ENCODE data around the gene GSS.

GRCh38 chr20:34883809-34884208 lies 71.8 kb downstream of the GSS start:
- TF ChIP-seq CTCF (IDR thresholded peaks at IDR 0.05) (no peak), EP300 (IDR thresholded peaks at IDR 0.05) (no peak), POLR2A (IDR thresholded peaks at IDR 0.05) (no peak), POLR2AphosphoS5 (IDR thresholded peaks at IDR 0.05) (no peak)
